ENCODE data around the gene CELF6. TPM values are rescaled to one million over a fixed set of nuclear protein-coding genes. Genes with fewer than 3 reads are reported as not detected.

CELF6 gene
- total and polyA plus RNA-seq, 2 experiments from 2014 or later: 0.14 TPM; not detected in 1

- TF ChIP-seq EZH2 (IDR thresholded peaks at IDR 0.05; ENCODE audit: low read depth, unreplicated experiment) (no peak), CREB1 (CRISPR knock-in tag; IDR thresholded peaks at IDR 0.05; ENCODE audit: low read depth) (no peak), NANOG (IDR thresholded peaks at IDR 0.05; ENCODE audit: borderline replicate concordance) (no peak), ETS1 (IDR thresholded peaks at IDR 0.05) (no peak), POLR2AphosphoS5 (IDR thresholded peaks at IDR 0.05; ENCODE audit: low read depth) (no peak), JUNB (IDR thresholded peaks at IDR 0.05; ENCODE audit: unreplicated experiment) (no peak), CTCF (conservative IDR thresholded peaks at IDR 0.05; ENCODE audit: low read depth in 2 of 2) (no peak)
Observed at GRCh38 chr15:72345806-72346205, 25.8 kb upstream of the CELF6 start (continued).

GRCh38 chr15:72345280-72345679 lies 25.3 kb upstream of the CELF6 start:
- Histone ChIP-seq H3K9me2 (ENCODE audit: insufficient read depth) (no peaks in the 10 kb centered on the region), H3K4me1 (ENCODE audit: insufficient read depth) (peaks cover 4% of the 10 kb centered on the region; the same call in 1 of the 2 replicates), H4K20me1 (replicated peaks; ENCODE audit: insufficient read depth) (no peaks in the 10 kb centered on the region), H3K36me3 (ENCODE audit: insufficient read depth) (peaks cover 1% of the 10 kb centered on the region; the same call in 1 of the 2 replicates), H3F3A (replicated peaks; ENCODE audit: low read depth) (no peaks in the 10 kb centered on the region), H3K4me2 (no peak overlapping the region), H3K79me2 (replicated peaks; ENCODE audit: insufficient read depth) (no peaks in the 10 kb centered on the region), H2AFZ (no peak overlapping the region), H3K27ac (ENCODE audit: low read depth) (no peak overlapping the region), H3K4me3 (no peak overlapping the region), H3K27me3 (ENCODE audit: insufficient read depth) (no peaks in the 10 kb centered on the region)
- H3K27ac Mint-ChIP-seq: no peak overlapping the region
- H3K4me1 Mint-ChIP-seq: peaks cover 10% of the 10 kb centered on the region; the same call in 2 of the 3 replicates
- DNase-seq (ENCODE audit: low spot score) (no peak), ATAC-seq (no peak)
- H3K4me3 Mint-ChIP-seq: no peak overlapping the region
- no peaks in the 10 kb centered on the region for H3K9me3 Mint-ChIP-seq
- peaks cover 23% of the 10 kb centered on the region; the same call in 2 of the 3 replicates for H3K36me3 Mint-ChIP-seq (ENCODE audit: low read depth)
- H3K27me3 Mint-ChIP-seq (ENCODE audit: insufficient read depth, low read depth, poor library complexity): peaks cover 3% of the 10 kb centered on the region
- TF ChIP-seq ZNF114 (CRISPR knock-in tag; IDR thresholded peaks at IDR 0.05): no peak
- no peak for TF ChIP-seq POLR2AphosphoS5 (IDR thresholded peaks at IDR 0.05; ENCODE audit: low read depth)
- no peak for TF ChIP-seq REST (IDR thresholded peaks at IDR 0.05; ENCODE audit: unreplicated experiment)
- no peak for TF ChIP-seq NANOG (IDR thresholded peaks at IDR 0.05; ENCODE audit: borderline replicate concordance)
- TF ChIP-seq STAT1 (IDR thresholded peaks at IDR 0.05; ENCODE audit: unreplicated experiment): no peak
- no peak for TF ChIP-seq ZNF462 (CRISPR knock-in tag; IDR thresholded peaks at IDR 0.05)
- TF ChIP-seq ETS1 (IDR thresholded peaks at IDR 0.05): no peak
